Neural cell (in vitro differentiated cells): ENCODE measurements around the gene NOSTRIN. TPM values are rescaled to one million over a fixed set of nuclear protein-coding genes. Genes with fewer than 3 reads are reported as not detected.

Experiments
- H2AFZ ChIP-seq: fragments of 200-600, 300-800 bp; sonication (generic), shearing (Covaris generic); 2 replicates; pipeline ENCODE4 v1.6.0; 2014; ENCODE audit warnings: low read depth, mild to moderate bottlenecking, antibody characterized with exemption, low read length, moderate library complexity
- H3F3A ChIP-seq: fragments of 200-600 bp; shearing (Covaris generic); 2 replicates; pipeline ENCODE4 v1.6.1; 2016; ENCODE audit warnings: mild to moderate bottlenecking, moderate library complexity, mixed read lengths, antibody characterized with exemption, low read length; ENCODE audit not compliant: insufficient read depth, poor library complexity, severe bottlenecking
- H3K27ac ChIP-seq: fragments of 200-600, 300-800 bp; sonication (generic), shearing (Covaris generic); 2 replicates; pipeline ENCODE4 v1.5.1; 2014; ENCODE audit warnings: mild to moderate bottlenecking, low read length, moderate library complexity
- H3K27me3 ChIP-seq: fragments of 300-800, 200-600 bp; sonication (generic), shearing (Covaris generic); 2 replicates; pipeline ENCODE4 v1.6.0; 2014; ENCODE audit warnings: mild to moderate bottlenecking, low read depth, low read length, moderate library complexity; ENCODE audit not compliant: insufficient read depth
- H3K36me3 ChIP-seq: fragments of 300-800, 200-600 bp; sonication (generic), shearing (Covaris generic); 2 replicates; pipeline ENCODE4 v1.5.1; 2014; ENCODE audit warnings: mild to moderate bottlenecking, antibody characterized with exemption, low read length, moderate library complexity; ENCODE audit not compliant: insufficient read depth
- H3K4me2 ChIP-seq: fragments of 300-800, 200-600 bp; sonication (generic), shearing (Covaris generic); 2 replicates; pipeline ENCODE4 v1.6.0; 2014; ENCODE audit warnings: mild to moderate bottlenecking, low read length
- H3K4me3 ChIP-seq: fragments of 300-800, 200-600 bp; sonication (generic), shearing (Covaris generic); 2 replicates; pipeline ENCODE4 v1.5.1; 2014; ENCODE audit warnings: mild to moderate bottlenecking, low read length, moderate library complexity
- H3K79me2 ChIP-seq: fragments of 200-600 bp; shearing (Covaris generic); replicated peaks from 2 replicates; pipeline ENCODE4 v1.6.0; 2014; ENCODE audit warnings: mild to moderate bottlenecking, low read length, moderate library complexity; ENCODE audit not compliant: insufficient read depth
- H3K9ac ChIP-seq: fragments of 300-800, 200-600 bp; sonication (generic), shearing (Covaris generic); 2 replicates; pipeline ENCODE4 v1.6.1; 2016; ENCODE audit warnings: mild to moderate bottlenecking, low read length, mixed read lengths
- H3K9me2 ChIP-seq: fragments of 200-600 bp; shearing (Covaris generic); 2 replicates; pipeline ENCODE4 v1.6.1; 2016; ENCODE audit warnings: mild to moderate bottlenecking, low read length, mixed read lengths; ENCODE audit not compliant: insufficient read depth
- H3K9me3 ChIP-seq: fragments of 200-600, 300-800 bp; sonication (generic), shearing (Covaris generic); 2 replicates; pipeline ENCODE4 v1.6.1; 2016; ENCODE audit warnings: mild to moderate bottlenecking, mixed run types, low read length, moderate library complexity, mixed read lengths
- H4K20me1 ChIP-seq: fragments of 200-600 bp; shearing (Covaris generic); 2 replicates; pipeline ENCODE4 v1.6.1; 2016; ENCODE audit warnings: mild to moderate bottlenecking, mixed run types; ENCODE audit not compliant: insufficient read depth
- EP300 ChIP-seq: fragments of 450-650 bp; conservative IDR thresholded peaks from 2 replicates; pipeline ENCODE4 v1.6.1; 2014; ENCODE audit warnings: antibody characterized with exemption, mild to moderate bottlenecking, moderate library complexity; ENCODE audit not compliant: poor library complexity, severe bottlenecking
- EZH2 ChIP-seq: fragments of 200-600, 300-800 bp; shearing (Covaris generic), sonication (generic); IDR thresholded peaks from 2 replicates; pipeline ENCODE4 v1.6.1; 2014; ENCODE audit warnings: antibody characterized with exemption, low read length, borderline replicate concordance, mild to moderate bottlenecking; ENCODE audit not compliant: insufficient read depth, poor library complexity, severe bottlenecking
- MXI1 ChIP-seq: fragments of 450-650 bp; conservative IDR thresholded peaks from 2 replicates; pipeline ENCODE4 v1.6.1; 2014; ENCODE audit warnings: antibody characterized with exemption, mild to moderate bottlenecking; ENCODE audit not compliant: poor library complexity, severe bottlenecking
- POLR2AphosphoS5 ChIP-seq: IDR thresholded peaks from 2 replicates; pipeline ENCODE4 v1.6.1; 2012
- RAD21 ChIP-seq: fragments of 450-650 bp; conservative IDR thresholded peaks from 2 replicates; pipeline ENCODE4 v1.6.1; 2014; ENCODE audit warnings: antibody characterized with exemption, mild to moderate bottlenecking, moderate library complexity
- SMC3 ChIP-seq: fragments of 450-650 bp; conservative IDR thresholded peaks from 2 replicates; pipeline ENCODE4 v1.6.1; 2014; ENCODE audit warnings: antibody characterized with exemption, mild to moderate bottlenecking, moderate library complexity; ENCODE audit not compliant: poor library complexity
- TAF1 ChIP-seq: IDR thresholded peaks from 2 replicates; pipeline ENCODE4 v1.6.1; 2012; ENCODE audit warnings: low read depth
- polyA plus RNA-seq: library from polyadenylated mRNA; depleted of rRNA; stranded (reverse); fragments of >200 nt; gene quantifications from 2 replicates; pipeline ENCODE4 v1.2.3, GENCODE V29; 2014
- TF ChIP-seq, protein P1 (sequence below): fragments of 450-650 bp; IDR thresholded peaks from 2 replicates; pipeline ENCODE4 v1.5.1; 2014; ENCODE audit warnings: antibody characterized with exemption, mild to moderate bottlenecking, moderate library complexity; ENCODE audit not compliant: poor library complexity, severe bottlenecking
- TF ChIP-seq, protein P2 (sequence below): IDR thresholded peaks from 2 replicates; pipeline ENCODE4 v1.6.1; 2012; ENCODE audit warnings: borderline replicate concordance

The NOSTRIN gene
- polyA plus RNA-seq, 1 donor from 2014 or later, result not detected

DNA sequence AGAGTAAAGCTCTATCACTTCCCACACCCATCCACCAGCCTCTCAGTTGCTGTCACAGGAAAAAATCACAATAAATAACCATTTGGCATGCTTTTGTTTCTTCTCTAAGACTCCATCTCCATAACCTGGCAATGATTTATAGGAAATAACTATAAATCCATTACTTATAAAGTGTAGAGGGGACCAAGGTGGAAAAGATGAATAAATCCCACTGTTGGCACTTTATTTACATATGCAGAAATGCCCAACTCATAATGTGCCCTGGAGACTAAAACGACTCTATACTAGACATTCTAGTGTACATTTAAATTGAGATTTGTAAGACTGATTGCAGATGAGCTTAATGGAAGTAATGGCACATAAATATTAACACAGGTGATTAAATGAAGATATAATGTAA is 7.5 kb upstream of the NOSTRIN start:
- Histone ChIP-seq H3K9me2 (no peaks in the 10 kb centered on the region), H3K27me3 (no peaks in the 10 kb centered on the region), H3F3A (no peaks in the 10 kb centered on the region), H3K9me3 (no peaks in the 10 kb centered on the region), H2AFZ (no peak overlapping the region), H4K20me1 (no peaks in the 10 kb centered on the region), H3K4me2 (no peak overlapping the region), H3K79me2 (no peaks in the 10 kb centered on the region), H3K9ac (no peak overlapping the region), H3K27ac (no peak overlapping the region), H3K36me3 (no peaks in the 10 kb centered on the region), H3K4me3 (no peak overlapping the region)
- TF ChIP-seq EZH2 (no peak), SMC3 (no peak), EP300 (no peak), POLR2AphosphoS5 (no peak), TAF1 (no peak), MXI1 (no peak), RAD21 (no peak)
- TF ChIP-seq, protein P1, sequence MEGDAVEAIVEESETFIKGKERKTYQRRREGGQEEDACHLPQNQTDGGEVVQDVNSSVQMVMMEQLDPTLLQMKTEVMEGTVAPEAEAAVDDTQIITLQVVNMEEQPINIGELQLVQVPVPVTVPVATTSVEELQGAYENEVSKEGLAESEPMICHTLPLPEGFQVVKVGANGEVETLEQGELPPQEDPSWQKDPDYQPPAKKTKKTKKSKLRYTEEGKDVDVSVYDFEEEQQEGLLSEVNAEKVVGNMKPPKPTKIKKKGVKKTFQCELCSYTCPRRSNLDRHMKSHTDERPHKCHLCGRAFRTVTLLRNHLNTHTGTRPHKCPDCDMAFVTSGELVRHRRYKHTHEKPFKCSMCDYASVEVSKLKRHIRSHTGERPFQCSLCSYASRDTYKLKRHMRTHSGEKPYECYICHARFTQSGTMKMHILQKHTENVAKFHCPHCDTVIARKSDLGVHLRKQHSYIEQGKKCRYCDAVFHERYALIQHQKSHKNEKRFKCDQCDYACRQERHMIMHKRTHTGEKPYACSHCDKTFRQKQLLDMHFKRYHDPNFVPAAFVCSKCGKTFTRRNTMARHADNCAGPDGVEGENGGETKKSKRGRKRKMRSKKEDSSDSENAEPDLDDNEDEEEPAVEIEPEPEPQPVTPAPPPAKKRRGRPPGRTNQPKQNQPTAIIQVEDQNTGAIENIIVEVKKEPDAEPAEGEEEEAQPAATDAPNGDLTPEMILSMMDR, result no peak
- TF ChIP-seq, protein P2, sequence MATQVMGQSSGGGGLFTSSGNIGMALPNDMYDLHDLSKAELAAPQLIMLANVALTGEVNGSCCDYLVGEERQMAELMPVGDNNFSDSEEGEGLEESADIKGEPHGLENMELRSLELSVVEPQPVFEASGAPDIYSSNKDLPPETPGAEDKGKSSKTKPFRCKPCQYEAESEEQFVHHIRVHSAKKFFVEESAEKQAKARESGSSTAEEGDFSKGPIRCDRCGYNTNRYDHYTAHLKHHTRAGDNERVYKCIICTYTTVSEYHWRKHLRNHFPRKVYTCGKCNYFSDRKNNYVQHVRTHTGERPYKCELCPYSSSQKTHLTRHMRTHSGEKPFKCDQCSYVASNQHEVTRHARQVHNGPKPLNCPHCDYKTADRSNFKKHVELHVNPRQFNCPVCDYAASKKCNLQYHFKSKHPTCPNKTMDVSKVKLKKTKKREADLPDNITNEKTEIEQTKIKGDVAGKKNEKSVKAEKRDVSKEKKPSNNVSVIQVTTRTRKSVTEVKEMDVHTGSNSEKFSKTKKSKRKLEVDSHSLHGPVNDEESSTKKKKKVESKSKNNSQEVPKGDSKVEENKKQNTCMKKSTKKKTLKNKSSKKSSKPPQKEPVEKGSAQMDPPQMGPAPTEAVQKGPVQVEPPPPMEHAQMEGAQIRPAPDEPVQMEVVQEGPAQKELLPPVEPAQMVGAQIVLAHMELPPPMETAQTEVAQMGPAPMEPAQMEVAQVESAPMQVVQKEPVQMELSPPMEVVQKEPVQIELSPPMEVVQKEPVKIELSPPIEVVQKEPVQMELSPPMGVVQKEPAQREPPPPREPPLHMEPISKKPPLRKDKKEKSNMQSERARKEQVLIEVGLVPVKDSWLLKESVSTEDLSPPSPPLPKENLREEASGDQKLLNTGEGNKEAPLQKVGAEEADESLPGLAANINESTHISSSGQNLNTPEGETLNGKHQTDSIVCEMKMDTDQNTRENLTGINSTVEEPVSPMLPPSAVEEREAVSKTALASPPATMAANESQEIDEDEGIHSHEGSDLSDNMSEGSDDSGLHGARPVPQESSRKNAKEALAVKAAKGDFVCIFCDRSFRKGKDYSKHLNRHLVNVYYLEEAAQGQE, result no peak

DNA sequence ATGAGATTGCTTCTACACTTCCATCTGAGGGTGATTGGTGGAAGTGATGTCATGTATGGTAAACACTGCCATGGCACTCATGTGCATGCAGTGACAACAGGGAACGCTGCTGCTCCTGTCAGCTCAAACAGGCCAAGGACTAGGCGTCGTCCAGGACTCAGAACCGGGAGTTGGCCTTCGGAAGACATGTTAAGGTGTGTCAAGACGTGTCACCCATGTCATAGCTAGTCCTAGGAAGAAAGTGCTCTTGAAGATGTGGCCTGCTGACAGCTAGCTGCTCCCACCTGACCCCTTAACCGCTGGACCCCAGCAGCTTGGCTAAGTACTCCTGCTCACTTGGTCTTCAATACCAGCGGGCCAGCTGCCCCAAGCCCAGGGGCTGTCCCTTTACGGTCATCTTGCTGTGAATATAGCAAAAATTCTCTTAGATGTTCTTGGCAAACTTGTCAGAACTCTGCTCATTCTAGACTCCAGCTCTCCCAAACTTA is 6.3 kb upstream of the NOSTRIN start:
- no peak overlapping the region for H3K4me2 ChIP-seq
- no peaks in the 10 kb centered on the region for H3K27me3 ChIP-seq
- H3K9me2 ChIP-seq, result no peaks in the 10 kb centered on the region
- no peaks in the 10 kb centered on the region for H3K79me2 ChIP-seq
- H2AFZ ChIP-seq, result no peak overlapping the region
- no peak overlapping the region for H3K9ac ChIP-seq
- H3K9me3 ChIP-seq, result no peaks in the 10 kb centered on the region
- no peak overlapping the region for H3K27ac ChIP-seq
- TF ChIP-seq, protein P2, result no peak
- no peak for TF ChIP-seq POLR2AphosphoS5
- no peak for TF ChIP-seq SMC3
- TF ChIP-seq EZH2, result no peak
- no peak for TF ChIP-seq EP300
- TF ChIP-seq, protein P1, result no peak
- no peak for TF ChIP-seq TAF1
- TF ChIP-seq RAD21, result no peak
- TF ChIP-seq MXI1, result no peak
- H3K4me3 ChIP-seq, result no peak overlapping the region
- no peaks in the 10 kb centered on the region for H3F3A ChIP-seq
- no peaks in the 10 kb centered on the region for H3K36me3 ChIP-seq
- no peaks in the 10 kb centered on the region for H4K20me1 ChIP-seq
